Inflammatory macrophage (primary cell): ENCODE results near the gene LCE7A.

ENCODE experiments used
- DNase-seq, 2 donors: peaks; one replicate each; pipeline ENCODE4 v3.0.0-alpha.2; 2020 to 2022
- total RNA-seq, 18 experiments: gene quantifications; one replicate each; lab custom pipeline; 2026; ENCODE audit warnings: mixed read lengths in 6 of 18, inconsistent platforms in 2 of 18; lab: John Stamatoyannopoulos, UW

LCE7A gene, protein sequence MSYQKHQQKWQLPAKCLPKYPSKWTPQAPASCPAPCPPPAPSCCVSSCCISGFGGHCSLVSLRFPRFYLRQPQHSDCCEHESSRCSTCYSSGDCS
- total RNA-seq: 0 reads per million in 18 experiments

DNA sequence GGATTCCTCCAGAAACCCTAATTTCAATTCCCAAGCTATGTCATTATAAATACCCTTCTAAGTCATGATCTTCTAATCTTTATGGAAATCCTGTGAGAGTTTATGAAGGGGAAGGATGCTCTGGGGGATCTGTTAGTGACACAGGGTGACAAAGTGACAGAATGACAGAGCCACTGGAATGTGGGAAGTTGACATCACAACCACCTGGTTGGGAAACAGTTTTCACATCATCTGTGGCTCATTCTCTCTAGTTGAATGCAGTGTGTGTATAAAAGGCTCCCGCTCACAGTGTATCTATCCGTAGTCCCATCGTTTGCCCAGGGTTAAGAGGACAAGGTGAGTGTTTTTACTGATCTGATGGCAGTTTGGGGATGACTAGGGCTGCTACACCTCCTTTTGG is at the start of gene LCE7A:
Gene LCE7A, plus strand, starts transcription at position 301 of the 400 bp plus-strand sequence. CDS start 702 bp downstream, outside the sequence.
- DNase-seq: no peak

- DNase-seq: no peak
Observed at GRCh38 chr1:152811050-152811449, 48.7 kb upstream of the LCE7A start.

DNA sequence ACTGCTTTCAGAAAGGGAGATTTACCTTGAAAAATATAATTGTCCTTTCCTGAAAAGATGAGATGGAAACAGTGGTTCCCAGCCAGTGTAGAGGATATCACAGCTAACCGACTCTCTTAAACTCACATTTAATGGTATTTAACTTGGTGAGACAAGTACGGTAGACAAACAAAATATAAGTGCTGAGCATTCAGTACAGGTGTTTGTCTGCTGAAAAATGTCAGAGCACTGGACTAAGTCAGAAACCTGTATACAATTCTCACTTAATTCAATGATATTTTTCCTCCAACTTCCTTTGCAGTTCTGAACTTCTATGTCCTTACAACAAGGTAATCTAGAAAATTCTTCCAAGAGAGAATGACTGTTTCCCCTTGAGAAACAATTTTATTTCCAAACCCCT is 48.1 kb upstream of the LCE7A start, which contains the start of gene LCE1B:
Gene LCE1B, plus strand, starts transcription at position 301 of the 400 bp plus-strand sequence. CDS start 476 bp downstream, outside the sequence.
- no peak for DNase-seq

- no peak for DNase-seq
Observed at GRCh38 chr1:152817309-152817708, 42.5 kb upstream of the LCE7A start.

DNA sequence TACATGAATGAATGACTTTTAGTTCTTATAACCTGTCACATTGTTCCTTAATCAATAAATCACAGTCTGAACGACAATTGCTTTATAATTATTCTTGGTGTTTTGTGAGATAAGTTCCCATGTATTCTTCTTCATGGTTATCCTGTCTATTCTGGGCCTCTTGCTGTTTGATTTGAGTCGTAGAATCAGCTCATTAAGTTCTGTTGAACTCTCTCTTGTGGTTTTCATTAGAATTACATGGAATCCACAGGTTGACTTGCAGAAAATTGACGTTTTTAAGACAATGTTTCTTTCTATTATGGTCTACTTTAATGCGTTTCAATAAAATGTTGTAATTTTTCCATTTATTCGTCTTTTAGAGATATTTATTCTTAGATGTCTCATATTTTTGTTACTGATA is 36.5 kb upstream of the LCE7A start:
- no peak for DNase-seq

DNA sequence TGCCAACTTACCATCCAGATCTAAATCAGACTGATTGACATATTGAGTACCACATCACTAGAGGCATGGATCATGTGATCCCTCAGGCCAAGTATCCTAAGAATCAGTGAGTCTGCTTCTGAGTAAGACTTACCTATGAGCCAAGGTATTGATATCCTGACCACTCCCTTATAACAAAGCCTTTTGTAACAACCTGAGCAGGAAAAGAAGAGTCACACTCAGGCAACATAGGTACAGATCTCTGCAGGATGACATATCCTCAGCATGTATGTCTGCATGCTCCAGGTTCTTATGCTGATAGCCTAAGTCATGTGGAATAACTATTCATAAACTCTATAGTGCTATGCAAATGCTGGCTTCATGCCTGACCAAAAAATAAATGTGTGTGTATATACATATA is 34.8 kb upstream of the LCE7A start:
- DNase-seq: no peak

DNA sequence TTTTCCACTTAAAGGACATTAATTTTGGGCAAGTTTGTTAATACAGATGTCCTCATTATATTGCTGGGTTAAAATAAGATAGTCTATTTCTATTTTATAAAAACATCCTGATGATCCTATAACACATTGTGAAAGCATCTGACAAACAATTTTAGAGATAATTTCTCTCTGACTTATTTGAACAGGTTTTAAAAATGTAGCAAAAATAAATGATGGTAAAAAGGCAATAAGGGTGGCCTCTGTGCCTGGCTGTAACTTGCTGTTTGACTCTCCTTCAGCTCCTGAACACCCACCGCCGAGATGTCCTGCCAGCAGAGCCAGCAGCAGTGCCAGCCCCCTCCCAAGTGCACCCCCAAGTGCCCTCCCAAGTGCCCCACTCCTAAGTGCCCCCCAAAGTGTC is 32.6 kb upstream of the LCE7A start, which contains the start of gene LCE1A:
Gene LCE1A, plus strand, starts transcription at position 301 of the 400 bp plus-strand sequence. Its CDS starts 0 bp downstream, at position 301.
- DNase-seq: no peak

- no peak for DNase-seq
Observed at GRCh38 chr1:152836870-152837269, 22.9 kb upstream of the LCE7A start.

DNA sequence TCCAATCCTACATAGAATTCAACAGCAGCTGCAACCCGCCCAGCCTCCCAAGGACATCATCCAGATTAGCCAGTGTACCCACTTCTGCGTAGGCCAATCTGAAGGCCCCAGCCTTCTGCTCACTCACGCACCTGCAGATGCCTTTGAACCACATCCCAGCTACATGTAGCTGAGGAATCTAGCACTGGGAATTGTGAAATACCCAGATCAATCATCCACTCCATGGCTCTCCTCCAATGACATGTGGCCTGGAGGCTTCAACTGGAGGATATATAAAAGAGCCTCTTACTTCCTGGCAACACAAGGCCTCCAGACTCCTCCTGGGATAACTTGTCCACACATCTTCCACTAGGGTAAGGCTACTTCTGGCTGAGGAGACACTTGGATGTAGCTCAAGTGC is 17.2 kb upstream of the LCE7A start, which contains the start of gene LCE6A:
Gene LCE6A, plus strand, starts transcription at position 301 of the 400 bp plus-strand sequence. CDS start 665 bp downstream, outside the sequence.
- no peak for DNase-seq

DNA sequence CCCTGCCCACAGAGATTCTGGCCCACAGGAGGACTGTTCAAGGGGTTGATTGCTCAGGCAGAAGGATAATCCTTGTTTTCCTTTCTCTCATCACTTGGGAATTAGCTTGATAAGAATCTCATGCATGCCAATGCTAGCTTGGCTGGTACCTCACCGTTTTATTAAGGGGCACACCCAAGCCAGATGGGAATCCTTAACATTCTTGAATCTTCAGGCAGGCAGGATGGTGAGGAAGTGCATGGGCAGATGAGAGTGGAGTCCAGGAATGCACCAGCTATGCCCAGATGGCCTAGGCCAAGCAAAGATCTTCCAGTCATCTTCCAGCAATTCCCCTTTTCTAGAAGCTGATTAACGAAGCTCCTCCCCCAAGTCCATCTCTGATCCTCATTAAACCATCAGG is 4.1 kb upstream of the LCE7A start:
- DNase-seq: no peak

GRCh38 chr1:152858062-152858461 is 1.7 kb upstream of the LCE7A start:
- no peak for DNase-seq

DNA sequence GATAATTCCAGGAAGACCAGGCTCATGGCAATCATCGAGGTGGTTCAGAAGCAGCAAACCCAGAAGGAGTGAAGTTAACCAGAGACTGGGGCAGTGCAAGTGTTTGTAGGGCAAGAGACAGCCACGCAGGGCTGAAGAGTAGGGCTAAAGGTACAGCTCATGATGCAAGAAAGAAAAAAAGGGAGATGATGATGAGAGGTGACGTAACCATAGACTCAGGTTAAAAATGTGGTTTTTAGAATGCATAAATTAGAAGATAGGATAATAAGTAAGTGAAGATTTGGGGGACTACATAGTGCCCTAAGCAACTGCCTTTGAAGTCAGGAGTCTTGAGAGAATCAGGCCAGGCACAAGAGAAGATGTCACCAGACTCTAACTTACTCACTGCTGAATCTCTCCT is 333 bp downstream of the LCE7A start:
- DNase-seq: no peak

DNA sequence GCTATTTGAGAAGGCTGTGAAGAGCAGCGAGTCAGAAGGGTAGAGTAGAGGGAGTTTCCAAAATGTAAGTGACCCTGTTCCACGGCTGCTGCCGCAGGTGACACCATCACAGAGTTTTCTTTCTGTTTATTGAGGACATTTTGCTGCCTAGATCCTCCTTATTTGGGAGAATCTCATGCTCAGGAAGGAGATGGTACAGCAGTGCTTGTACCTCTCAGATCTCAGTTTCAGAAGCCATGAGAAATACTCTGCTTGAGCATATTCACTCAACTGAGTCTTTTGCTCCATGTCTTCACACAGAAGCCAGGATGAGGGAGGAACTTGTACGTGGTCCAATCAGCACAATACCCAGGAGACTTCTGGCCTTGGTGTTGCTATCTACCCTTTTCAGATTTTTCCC is 1.6 kb downstream of the LCE7A start:
- no peak for DNase-seq

GRCh38 chr1:152864443-152864842 is 4.6 kb downstream of the LCE7A start:
- no peak for DNase-seq

GRCh38 chr1:152866321-152866720 is 6.5 kb downstream of the LCE7A start:
- no peak for DNase-seq

DNA sequence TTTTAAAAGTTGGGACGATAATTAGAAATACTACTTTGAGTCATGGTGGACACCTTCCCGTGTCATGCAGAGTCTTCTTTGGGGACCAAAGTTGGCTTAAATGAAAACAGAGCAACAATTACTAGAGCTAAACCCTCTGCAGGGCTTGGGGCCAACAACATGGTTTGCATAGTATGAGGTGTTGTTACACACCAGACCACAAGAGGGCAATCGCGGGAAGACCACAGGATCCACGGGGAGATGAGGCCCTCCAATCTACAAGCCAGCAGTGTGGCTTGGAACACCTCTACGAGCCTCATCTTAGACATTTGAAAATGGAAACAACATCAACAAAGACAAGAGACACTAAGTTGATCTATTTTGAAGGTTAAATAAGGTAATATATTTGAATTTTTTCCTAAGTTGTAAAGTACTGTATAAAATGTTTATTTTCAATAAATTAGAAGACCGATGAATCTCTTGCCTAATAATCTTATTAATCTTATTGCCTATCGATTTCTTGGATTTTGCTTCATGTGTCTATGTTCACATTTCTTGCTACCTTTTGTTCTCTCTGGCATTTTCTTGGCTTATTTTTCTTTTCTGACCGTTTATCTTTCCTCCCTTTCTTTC is 10.1 kb downstream of the LCE7A start:
- peak; percentile 63 to 66 for DNase-seq

DNA sequence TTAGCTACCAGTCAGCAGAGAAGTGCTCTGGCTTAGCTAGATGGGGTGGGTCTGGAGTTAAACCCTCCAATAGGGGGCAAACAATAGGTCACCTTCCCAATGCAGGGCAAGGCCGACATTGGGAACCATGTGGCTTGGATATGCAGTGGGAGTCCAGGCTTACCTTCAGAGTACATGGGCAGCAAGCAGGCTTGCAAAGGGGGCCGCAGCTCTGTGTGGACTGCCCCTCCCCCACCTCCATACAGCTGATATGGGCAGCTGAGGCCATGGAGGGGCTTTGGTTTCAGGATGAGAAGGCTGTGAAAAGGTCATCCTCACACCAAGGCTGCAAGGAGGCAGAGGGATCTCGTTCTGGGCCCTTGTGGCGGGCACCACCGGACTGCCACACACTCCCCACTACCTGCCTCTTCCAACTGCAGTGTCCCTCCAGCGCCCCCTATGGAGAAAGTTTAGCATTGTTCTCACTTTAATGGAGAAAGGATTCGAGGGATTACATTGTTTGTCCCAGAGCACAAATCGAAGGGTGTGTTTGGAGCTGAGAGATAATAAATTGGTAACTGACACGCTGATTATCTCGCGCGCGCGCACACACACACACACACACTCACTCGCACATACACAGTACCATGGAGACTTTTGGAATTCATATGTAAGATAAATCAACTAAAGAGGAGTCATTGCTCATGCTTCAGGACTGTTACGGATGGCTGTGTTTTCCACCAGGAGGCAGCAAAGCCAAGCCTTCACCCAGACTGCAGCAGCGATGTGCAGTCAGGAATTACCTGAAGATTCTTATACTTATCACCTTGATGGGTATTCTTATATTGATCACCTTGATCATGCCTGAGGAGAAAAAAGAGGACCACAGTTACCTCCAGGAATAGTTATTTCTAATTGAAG is 11.3 kb downstream of the LCE7A start:
- peak in 1 of 2 donors; percentile 32 for DNase-seq

DNA sequence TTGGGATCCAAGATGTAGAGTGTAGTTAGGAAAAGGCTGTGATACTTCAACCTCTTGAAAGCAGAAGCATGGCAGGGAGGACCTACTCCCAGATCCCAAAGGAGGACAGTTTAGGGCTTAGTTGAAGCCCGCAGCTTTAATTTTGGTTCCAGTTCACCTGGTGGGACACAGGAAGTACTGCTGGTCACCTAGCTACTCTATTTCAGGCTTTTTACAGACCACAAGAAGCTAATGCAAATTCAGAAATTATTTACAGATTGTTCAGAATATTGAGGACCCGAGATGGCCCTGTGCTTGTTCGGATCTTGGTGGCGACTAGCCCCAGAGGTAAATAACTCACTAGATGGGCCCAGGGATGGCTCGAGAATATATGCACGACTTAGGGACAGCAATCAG is 11.9 kb downstream of the LCE7A start:
- no peak for DNase-seq

GRCh38 chr1:152873495-152873894 is 13.7 kb downstream of the LCE7A start:
- no peak for DNase-seq

GRCh38 chr1:152876827-152877226 is 17.0 kb downstream of the LCE7A start:
- DNase-seq: no peak

DNA sequence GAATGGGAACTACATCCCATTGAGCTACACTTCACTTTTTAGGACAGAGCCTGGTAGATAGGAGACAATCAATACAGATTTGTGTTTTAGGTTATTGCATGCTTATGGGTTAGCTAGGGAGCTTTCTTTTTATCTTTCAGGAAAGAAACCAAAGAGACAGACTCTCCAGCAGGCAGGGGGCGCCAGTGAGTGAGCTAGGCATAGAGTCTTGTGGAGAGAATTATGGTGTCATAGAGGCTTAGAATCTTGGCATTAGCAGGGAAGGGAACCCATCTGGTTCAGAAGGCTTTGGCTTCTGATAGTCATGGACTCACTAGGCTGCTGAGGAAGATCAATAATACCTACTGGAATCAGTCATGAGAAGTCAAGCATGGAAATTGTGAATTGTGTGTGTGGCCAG is 18.2 kb downstream of the LCE7A start, which contains the start of gene SMCP:
Gene SMCP, plus strand, starts transcription at position 281 of the 400 bp plus-strand sequence. CDS start 6,101 bp downstream, outside the sequence.
- peak; percentile 24 to 40 for DNase-seq

DNA sequence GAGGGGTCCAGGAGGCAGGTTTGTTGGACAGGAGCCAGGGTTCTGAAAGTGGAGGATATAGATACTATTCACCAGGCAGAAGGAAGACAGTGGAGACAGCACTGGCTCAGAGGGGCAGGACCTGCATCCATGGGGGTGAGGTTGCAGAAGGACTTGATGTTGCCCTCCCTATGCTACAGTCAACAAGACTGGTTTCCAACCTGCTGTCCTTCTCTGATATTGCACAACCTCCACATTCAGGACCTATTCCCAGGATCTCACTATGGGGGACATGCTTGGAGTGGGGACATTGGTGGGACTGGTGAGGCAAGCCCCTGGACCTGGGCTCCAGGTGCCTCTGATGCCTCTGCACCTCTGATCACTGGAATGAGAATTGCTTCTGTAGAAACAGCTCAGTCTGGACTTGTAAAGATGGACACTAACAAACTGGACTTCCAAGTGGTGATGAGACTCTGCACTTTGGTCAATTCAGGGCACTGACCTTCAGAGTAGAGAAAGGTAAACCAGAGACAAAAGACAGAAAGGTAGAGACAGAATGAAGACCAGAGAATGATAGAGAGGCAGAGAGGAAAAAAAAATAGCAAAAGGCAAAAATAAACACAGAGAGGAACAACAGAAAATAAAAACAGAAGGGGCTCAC is 19.9 kb downstream of the LCE7A start:
- DNase-seq: no peak

DNA sequence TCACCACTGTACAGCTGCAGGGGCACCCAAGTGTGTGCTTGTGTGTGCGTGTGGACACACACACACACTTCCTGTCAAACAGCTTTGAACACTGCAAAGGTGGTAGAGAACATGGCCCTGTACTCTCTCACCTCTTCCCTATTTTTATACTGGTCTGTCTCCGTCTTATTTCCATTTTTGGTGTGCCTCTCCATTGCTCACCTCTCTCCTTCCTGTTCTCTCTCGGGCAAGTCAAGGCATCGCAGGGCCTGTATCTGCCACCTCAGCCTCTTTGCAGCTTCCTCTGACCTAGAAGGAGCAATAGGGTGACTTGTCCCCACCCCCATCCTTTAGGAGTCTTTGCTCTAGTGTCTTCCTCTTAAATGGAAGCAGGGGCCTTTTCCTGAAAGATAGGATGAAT is 20.5 kb downstream of the LCE7A start:
- DNase-seq: no peak
